Neuron (in vitro differentiated cells): ENCODE measurements around the gene IGSF9B.

Source experiments
- H2AFZ ChIP-seq: one replicate; pipeline ENCODE4 v1.6.1; 2013; ENCODE audit warnings: low read depth, mild to moderate bottlenecking, inconsistent platforms, low read length, moderate library complexity
- H3K27me3 ChIP-seq: one replicate; pipeline ENCODE4 v1.6.1; 2013; ENCODE audit warnings: low read length; ENCODE audit not compliant: insufficient read depth
- H3K36me3 ChIP-seq: one replicate; pipeline ENCODE4 v1.6.1; 2013; ENCODE audit warnings: low read length; ENCODE audit not compliant: insufficient read depth
- H3K4me1 ChIP-seq: one replicate; pipeline ENCODE4 v1.6.1; 2013; ENCODE audit warnings: low read length; ENCODE audit not compliant: insufficient read depth
- H3K4me3 ChIP-seq: 2 replicates; pipeline ENCODE4 v1.5.1; 2013; ENCODE audit warnings: mild to moderate bottlenecking, low read length, moderate library complexity
- H3K9me3 ChIP-seq: one replicate; pipeline ENCODE4 v1.6.1; 2013; ENCODE audit warnings: low read length

The IGSF9B gene

GRCh38 chr11:133980665-133981064, 23.9 kb upstream of the IGSF9B start:
- no peaks in the 10 kb centered on the region for H3K36me3 ChIP-seq
- peaks cover 49% of the 10 kb centered on the region for H3K27me3 ChIP-seq
- H3K4me3 ChIP-seq: no peak overlapping the region
- H3K4me1 ChIP-seq: no peaks in the 10 kb centered on the region
- no peaks in the 10 kb centered on the region for H3K9me3 ChIP-seq
- H2AFZ ChIP-seq: no peak overlapping the region

- H2AFZ ChIP-seq: no peak overlapping the region
- no peak overlapping the region for H3K4me3 ChIP-seq
- H3K9me3 ChIP-seq: no peaks in the 10 kb centered on the region
- H3K4me1 ChIP-seq: no peaks in the 10 kb centered on the region
- peaks cover 58% of the 10 kb centered on the region for H3K27me3 ChIP-seq
- H3K36me3 ChIP-seq: no peaks in the 10 kb centered on the region
Observed at GRCh38 chr11:133978794-133979193, 22.0 kb upstream of the IGSF9B start.

GRCh38 chr11:133977067-133977677, 20.4 kb upstream of the IGSF9B start:
- H3K4me1 ChIP-seq: no peaks in the 10 kb centered on the region
- H3K27me3 ChIP-seq: peaks cover 57% of the 10 kb centered on the region
- H3K36me3 ChIP-seq: no peaks in the 10 kb centered on the region
- H3K9me3 ChIP-seq: no peaks in the 10 kb centered on the region
- H3K4me3 ChIP-seq: no peak overlapping the region
- no peak overlapping the region for H2AFZ ChIP-seq

GRCh38 chr11:133975488-133975849, 18.7 kb upstream of the IGSF9B start:
- Histone ChIP-seq H3K27me3 (peaks cover 56% of the 10 kb centered on the region), H3K36me3 (no peaks in the 10 kb centered on the region), H3K9me3 (no peaks in the 10 kb centered on the region), H3K4me1 (no peaks in the 10 kb centered on the region), H3K4me3 (no peak overlapping the region), H2AFZ (no peak overlapping the region)

- Histone ChIP-seq H3K4me3 (no peak overlapping the region), H2AFZ (no peak overlapping the region), H3K4me1 (no peaks in the 10 kb centered on the region), H3K27me3 (peaks cover 56% of the 10 kb centered on the region), H3K9me3 (no peaks in the 10 kb centered on the region), H3K36me3 (no peaks in the 10 kb centered on the region)
Observed at GRCh38 chr11:133974836-133975487, 18.2 kb upstream of the IGSF9B start.

- Histone ChIP-seq H2AFZ (no peak overlapping the region), H3K36me3 (no peaks in the 10 kb centered on the region), H3K4me1 (peaks cover 1% of the 10 kb centered on the region), H3K27me3 (peaks cover 43% of the 10 kb centered on the region), H3K4me3 (no peak overlapping the region), H3K9me3 (no peaks in the 10 kb centered on the region)
Observed at GRCh38 chr11:133971881-133972280, 15.1 kb upstream of the IGSF9B start.

GRCh38 chr11:133969112-133969511, 12.3 kb upstream of the IGSF9B start:
- H2AFZ ChIP-seq: no peak overlapping the region
- H3K27me3 ChIP-seq: peaks cover 26% of the 10 kb centered on the region
- peaks cover 22% of the 10 kb centered on the region for H3K4me1 ChIP-seq
- H3K4me3 ChIP-seq: no peak overlapping the region
- no peaks in the 10 kb centered on the region for H3K9me3 ChIP-seq
- H3K36me3 ChIP-seq: no peaks in the 10 kb centered on the region

GRCh38 chr11:133968300-133968699, 11.5 kb upstream of the IGSF9B start:
- no peaks in the 10 kb centered on the region for H3K36me3 ChIP-seq
- H3K4me3 ChIP-seq: no peak overlapping the region
- H3K4me1 ChIP-seq: peaks cover 22% of the 10 kb centered on the region
- no peak overlapping the region for H2AFZ ChIP-seq
- H3K27me3 ChIP-seq: peaks cover 19% of the 10 kb centered on the region
- H3K9me3 ChIP-seq: no peaks in the 10 kb centered on the region

- no peak overlapping the region for H3K4me3 ChIP-seq
- peaks cover 22% of the 10 kb centered on the region for H3K4me1 ChIP-seq
- peaks cover 21% of the 10 kb centered on the region for H3K27me3 ChIP-seq
- H2AFZ ChIP-seq: no peak overlapping the region
- no peaks in the 10 kb centered on the region for H3K36me3 ChIP-seq
- no peaks in the 10 kb centered on the region for H3K9me3 ChIP-seq
Observed at GRCh38 chr11:133967599-133968238, 11.0 kb upstream of the IGSF9B start.

- Histone ChIP-seq H3K27me3 (peaks cover 19% of the 10 kb centered on the region), H3K4me1 (peaks cover 22% of the 10 kb centered on the region), H2AFZ (no peak overlapping the region), H3K9me3 (no peaks in the 10 kb centered on the region), H3K4me3 (no peak overlapping the region), H3K36me3 (no peaks in the 10 kb centered on the region)
Observed at GRCh38 chr11:133966921-133967598, 10.3 kb upstream of the IGSF9B start.

- Histone ChIP-seq H3K4me1 (peaks cover 22% of the 10 kb centered on the region), H3K4me3 (no peak overlapping the region), H2AFZ (no peak overlapping the region)
Observed at GRCh38 chr11:133966172-133966651, 9.4 kb upstream of the IGSF9B start.

GRCh38 chr11:133965031-133965601, 8.3 kb upstream of the IGSF9B start:
- no peak overlapping the region for H2AFZ ChIP-seq
- no peaks in the 10 kb centered on the region for H3K36me3 ChIP-seq
- no peak overlapping the region for H3K4me3 ChIP-seq
- H3K4me1 ChIP-seq: peaks cover 22% of the 10 kb centered on the region
- no peaks in the 10 kb centered on the region for H3K9me3 ChIP-seq
- peaks cover 14% of the 10 kb centered on the region for H3K27me3 ChIP-seq

More at GRCh38 chr11:133966172-133966651, 9.4 kb upstream of the IGSF9B start:
- H3K9me3 ChIP-seq: no peaks in the 10 kb centered on the region
- H3K27me3 ChIP-seq: peaks cover 17% of the 10 kb centered on the region
- no peaks in the 10 kb centered on the region for H3K36me3 ChIP-seq

- H3K4me1 ChIP-seq: peaks cover 22% of the 10 kb centered on the region
- peaks cover 17% of the 10 kb centered on the region for H3K27me3 ChIP-seq
- no peak overlapping the region for H3K4me3 ChIP-seq
- no peaks in the 10 kb centered on the region for H3K36me3 ChIP-seq
- no peak overlapping the region for H2AFZ ChIP-seq
- H3K9me3 ChIP-seq: no peaks in the 10 kb centered on the region
Observed at GRCh38 chr11:133964356-133964755, 7.6 kb upstream of the IGSF9B start.
